Stimulated activated CD8-positive, alpha-beta memory T cell treated with anti-CD3 and anti-CD28 coated beads, Interleukin-4, amount 100 ng/mL, for 4 hours (primary cell): Measurements from ENCODE around the gene EMP2.
"Not testable (repeated sequence)": the region's sequence is repeated elsewhere in the genome, so short reads cannot be mapped to it uniquely, and the experiment has no call there.

Source experiments
- DNase-seq, 2 donors: peaks; one replicate each; pipeline ENCODE4 v3.0.0-alpha.2; 2020; ENCODE audit warnings: low read depth in 2 of 2, low spot score in 1 of 2

The EMP2 gene

DNA sequence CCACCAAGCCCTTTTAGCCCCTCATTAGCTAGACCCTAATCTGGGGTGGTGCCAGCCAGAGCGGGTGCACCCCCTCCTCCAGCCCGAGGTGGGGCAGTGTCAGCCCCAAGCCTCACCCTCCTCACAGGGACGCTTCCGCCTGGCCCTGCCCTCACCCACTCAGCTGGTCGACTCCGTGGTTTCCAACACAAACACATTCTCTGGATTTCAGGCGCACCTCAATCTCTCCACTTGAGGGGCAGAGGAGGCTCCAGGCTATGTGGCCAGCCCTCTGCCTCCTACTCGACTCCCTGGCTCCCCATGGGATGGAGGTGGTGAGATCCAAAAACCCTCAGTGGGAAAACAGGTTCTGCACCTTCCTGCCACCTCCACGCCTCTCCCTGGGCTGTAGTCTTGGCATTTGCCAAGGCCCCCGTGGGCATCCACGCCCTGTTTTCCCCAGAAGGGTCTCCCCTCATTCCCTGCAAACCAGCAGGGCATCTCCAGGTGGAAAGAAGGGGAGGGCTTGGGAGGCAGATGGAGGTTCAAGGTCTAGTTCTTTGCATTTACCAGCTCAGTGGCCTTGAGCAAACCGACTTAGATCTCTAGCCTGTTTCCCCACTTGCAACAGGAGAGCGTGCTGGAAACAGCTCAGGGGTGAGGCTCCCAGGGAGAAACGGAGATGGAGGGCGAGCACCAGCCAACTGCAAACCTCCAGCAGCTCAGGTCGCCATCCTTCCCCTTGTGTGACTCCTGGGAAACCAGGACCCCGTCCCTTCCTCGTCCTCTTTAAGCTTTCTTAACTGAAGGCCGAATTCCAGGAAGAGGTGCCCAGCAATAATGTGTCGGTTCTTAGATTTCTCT lies 1.7 kb downstream of the EMP2 start:
- DNase-seq: no peak

DNA sequence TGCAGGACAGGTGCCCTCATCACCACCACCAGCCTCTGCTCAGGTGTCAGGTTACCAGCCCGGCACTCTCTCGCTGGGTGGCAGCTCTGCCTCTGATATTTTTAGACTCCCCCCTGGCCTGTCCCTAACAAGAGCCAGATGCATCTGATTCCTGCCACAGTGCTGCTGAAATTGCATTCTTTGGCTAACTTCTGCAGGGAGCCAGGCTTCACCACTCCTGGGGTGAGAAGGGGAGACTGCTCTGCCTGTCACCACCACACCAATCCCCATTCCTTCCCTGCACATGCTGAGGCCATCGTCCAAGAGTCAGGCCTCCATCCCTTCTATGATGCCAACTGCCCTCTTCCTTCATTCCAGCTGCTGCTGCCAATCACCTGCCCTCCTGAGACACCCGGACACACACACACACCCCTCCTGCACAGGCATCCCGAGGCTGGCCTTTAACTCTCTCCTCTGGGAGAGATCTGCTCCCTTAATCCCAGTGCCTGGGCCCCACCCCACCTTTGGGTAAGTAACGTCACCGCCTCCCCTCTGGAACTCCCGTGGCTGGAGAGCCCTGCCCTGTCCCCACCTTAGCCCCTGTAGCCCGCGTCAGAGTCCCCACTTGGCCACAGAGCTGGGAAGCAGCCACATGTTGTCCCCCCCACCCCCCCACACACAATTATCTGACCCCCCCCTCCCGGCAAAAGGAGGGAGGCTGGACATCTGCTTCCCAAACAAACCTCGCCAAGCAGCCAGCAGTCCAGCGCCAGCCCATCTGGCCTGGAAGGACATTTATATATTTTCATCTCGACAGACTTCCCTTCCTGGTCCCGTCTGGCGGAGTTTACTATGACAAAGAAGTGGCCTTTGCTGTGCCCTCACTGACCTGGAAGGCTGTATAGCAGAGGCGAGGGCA lies 2.8 kb downstream of the EMP2 start:
- no peak for DNase-seq

- no peak for DNase-seq
Observed at GRCh38 chr16:10576390-10577304, 3.8 kb downstream of the EMP2 start.

DNA sequence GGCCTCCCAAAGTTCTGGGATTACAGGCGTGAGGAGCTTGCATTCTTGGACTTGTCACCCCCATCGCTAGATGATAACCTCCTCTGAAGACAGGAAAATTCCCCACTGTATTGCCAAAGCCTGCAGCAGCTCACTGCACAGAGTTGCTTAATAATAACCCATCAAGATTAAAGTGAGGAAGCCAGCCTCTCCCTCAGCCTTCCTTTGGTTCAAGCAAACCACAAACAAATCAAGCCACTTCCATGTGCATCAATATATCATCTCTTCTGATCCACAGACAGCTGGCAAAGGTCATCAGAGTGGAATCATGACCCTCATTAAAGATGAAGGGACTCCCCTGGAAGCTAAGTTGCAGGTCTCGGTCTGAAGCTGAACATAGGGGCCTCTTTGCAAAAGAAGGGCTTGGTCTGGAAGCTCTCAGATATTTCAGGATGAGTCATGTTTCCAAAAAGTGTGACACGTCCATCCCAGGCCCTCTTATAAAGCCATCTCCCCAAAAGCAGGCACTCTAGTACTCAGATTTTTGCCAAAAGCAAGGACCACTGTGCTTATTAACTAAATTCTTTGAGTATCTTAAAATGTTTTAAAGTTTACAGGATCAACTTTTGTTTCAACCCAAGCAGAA lies 4.8 kb downstream of the EMP2 start:
- no peak for DNase-seq

- no peak for DNase-seq
Observed at GRCh38 chr16:10572611-10573010, 7.8 kb downstream of the EMP2 start.

GRCh38 chr16:10571354-10571753 lies 9.0 kb downstream of the EMP2 start:
- DNase-seq: no peak

- no peak for DNase-seq
Observed at GRCh38 chr16:10569621-10570020, 10.8 kb downstream of the EMP2 start.

GRCh38 chr16:10566613-10567012 lies 13.8 kb downstream of the EMP2 start:
- DNase-seq: no peak

DNA sequence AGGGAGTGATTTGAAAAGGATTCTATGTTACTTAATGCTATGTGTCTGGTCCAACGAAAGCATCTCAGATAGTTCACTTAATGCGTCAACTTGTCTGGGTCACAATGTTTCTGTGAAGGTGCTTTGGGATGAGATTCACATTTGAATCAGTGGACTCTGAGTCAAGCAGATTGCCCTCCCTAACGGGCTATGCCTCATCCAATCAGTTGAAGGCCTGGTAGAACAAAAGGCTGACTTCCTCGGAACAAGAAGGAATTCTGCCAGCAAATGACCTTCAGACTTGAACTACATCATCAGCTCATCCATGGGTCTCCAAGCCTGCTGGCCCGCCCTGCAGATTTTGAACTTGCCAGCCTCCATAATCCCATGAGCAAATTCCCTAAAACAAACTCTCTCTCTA lies 15.2 kb downstream of the EMP2 start:
- no peak for DNase-seq

DNA sequence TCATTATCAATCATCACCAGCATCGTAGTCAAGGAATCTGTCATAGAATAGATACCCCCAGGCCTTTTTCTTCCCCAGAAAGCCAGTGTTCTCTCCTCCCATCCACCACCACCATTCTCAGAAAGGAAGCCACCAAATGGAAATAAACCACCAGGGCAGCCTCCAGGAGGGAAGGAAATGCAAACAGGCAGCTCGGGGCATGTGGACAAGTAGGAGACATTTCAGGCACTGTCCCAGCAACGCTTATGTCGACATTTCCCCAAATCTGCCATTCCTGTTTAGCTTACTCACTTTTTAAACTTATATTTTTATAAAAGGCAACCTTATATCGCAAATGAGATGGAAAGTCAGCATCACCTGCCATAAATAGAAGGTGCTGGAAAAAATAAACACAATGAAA lies 15.8 kb downstream of the EMP2 start:
- DNase-seq: no peak

DNA sequence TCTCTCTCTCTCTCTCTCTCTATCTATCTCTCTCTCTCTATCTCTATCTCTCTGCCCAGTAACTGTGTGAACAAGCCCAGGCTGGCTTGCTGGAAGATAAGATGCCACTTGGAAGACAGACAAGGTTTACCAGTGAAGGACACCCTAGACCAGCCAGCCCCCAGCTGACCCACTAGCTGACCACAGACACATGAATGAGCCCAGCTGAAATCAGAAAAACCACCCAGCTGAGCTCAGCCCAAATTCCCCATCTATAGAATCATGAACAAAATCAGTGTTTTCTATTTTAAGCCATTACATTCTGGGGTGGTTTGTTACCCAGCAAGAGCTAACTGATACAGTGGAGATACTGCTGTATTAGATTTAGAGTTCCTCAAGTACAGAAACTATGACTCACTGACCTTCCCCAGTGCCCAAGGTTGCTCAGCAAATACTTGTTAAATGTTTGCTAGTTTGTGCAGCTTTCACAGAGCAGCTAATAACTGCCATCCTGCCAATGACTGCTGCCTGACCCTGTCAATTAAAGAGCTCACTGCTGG lies 18.0 kb downstream of the EMP2 start:
- DNase-seq: no peak

DNA sequence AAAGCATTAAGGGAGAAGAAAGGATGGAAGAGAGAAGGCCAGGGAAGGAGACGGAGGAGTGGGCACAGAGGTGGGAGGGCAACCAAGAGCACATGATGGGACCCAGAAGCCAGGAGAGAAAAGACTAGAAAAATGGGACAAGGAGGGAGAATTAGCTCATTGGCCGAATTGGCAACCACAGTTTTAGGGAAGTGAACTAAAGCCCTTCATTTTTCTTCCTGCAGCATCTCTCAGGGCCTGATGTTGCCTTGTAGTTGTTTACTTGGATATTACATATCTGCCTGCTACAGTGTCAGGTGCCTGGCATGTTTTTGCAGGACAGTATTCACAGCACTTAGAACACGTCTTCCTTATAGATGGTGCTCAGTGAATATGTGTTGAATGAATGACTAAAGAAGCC lies 19.0 kb downstream of the EMP2 start:
- DNase-seq: no peak

DNA sequence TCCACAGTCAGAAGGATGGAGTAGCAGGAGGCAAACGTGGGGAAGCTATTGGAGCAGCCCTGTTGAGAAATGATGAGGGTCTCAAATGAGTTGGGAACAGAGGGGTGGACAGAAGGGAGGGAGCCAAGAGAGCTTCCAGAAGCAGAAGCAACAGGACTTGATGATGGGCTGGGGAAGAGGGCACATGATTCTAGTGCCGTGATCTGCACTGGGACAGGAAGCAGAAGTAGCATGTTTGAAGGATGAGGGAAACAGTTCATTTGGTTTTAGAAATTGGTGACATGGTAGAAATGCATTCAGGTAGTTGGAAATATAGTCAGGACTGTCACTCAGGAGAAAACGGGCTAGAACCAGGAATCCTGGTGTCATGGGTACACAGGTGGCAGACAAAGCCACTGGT lies 19.4 kb downstream of the EMP2 start:
- no peak for DNase-seq

- DNase-seq: not testable (repeated sequence)
Observed at GRCh38 chr16:10559792-10560191, 20.6 kb downstream of the EMP2 start.

- no peak for DNase-seq
Observed at GRCh38 chr16:10558746-10559641, 21.4 kb downstream of the EMP2 start.

DNA sequence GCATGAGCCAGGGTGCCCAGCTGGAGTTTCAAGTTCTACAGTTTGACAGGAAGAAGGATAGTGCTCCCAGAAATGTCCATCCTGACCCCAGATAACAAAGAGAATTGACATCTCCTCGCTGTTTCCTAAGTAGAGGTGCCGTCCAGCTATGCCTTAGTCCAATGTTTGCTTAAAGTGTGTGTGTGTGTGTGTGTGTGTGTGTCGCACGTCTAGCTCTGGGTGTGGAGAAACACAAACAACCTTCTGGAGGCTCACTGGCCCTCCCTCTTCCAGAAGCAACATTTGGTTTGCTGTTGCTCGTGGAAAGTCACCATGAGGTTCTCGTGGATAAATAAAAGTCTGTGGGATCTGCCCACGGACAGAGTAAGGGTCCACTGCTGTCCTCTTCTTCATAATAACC lies 22.1 kb downstream of the EMP2 start:
- DNase-seq: no peak

GRCh38 chr16:10557750-10558149 lies 22.6 kb downstream of the EMP2 start:
- no peak for DNase-seq

DNA sequence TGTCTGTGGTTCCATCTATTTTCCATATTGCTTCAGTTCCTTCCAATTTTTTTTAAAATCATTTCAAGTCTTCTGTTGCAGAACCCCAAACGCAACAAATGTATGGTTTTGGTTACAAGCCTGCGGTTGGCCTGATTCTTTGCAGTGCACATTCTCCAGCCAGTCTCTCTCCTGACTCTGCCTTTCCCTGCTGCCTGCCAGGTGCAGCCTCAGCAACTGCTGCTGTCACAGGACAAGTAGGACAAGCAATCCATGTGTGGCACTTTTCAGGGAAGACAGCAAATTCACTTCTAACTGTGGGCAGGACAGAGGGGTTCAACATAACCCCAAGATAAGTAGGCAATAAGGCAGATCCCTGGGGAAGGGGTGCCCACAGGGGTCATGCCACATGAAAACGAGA lies 24.2 kb downstream of the EMP2 start:
- DNase-seq: no peak

DNA sequence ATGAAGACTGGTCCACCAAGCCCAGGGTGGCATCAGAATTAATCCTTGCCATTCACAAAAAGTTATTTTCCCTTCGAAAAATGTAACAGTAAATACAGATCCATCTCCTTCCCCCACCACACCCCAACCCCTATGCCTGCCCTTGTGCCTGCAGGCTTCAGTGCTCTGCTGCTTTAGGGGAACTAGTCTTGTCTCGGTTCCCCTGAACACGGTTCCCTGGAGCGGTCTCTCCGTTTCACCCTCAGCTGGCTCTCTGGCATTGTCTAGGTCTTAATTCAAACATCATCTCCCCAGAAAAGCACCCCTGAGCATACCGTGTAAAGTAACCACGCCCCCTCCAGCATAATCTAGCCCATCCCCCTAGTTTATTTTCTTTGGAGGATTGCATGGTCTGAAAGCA lies 25.8 kb downstream of the EMP2 start:
- DNase-seq: no peak
